Measurements from ENCODE around the gene MXRA7.

Gene MXRA7

DNA sequence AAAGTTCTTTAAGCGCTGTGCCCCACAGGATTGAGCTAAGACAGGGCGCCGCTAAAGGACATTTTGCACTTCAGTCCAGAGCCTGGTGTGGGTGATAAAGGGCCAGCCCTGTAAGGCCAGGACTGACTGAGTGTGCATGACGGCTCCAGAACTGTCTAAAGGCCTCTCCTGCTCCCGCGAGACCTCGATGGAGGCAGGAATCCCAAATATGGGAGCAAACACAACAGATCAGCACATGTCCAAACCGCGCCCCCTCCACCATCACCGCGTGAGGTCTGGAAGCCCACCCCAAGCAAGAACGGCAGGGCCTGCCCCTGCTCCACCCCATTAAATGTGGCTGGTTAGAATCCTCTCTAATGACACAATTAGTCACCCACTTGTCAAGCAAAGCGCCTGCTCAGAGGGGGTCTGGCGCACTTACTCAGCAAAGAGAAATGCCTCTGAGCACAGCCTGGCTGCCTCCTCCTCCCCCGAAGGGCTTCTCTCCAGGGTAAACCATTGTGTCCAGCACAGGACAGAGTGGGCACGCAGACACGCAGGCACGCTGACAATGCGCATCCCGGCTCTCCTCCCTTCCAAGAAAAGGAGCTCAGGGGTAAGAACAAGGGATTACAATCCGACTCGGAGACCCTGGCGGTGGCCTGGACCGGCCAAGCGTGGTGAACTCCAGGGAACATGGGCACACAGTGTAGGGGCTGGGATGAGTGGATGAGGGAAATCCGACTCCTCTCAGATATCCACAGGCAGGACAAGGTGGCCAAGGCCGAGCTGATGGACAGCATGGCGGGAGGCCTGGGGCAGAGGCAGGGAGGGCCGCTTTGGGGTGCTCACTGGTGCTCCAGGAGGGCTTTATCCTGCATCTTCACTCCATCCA is 1.5 kb downstream of the MXRA7 start:
- FAIRE-seq: no peak

DNA sequence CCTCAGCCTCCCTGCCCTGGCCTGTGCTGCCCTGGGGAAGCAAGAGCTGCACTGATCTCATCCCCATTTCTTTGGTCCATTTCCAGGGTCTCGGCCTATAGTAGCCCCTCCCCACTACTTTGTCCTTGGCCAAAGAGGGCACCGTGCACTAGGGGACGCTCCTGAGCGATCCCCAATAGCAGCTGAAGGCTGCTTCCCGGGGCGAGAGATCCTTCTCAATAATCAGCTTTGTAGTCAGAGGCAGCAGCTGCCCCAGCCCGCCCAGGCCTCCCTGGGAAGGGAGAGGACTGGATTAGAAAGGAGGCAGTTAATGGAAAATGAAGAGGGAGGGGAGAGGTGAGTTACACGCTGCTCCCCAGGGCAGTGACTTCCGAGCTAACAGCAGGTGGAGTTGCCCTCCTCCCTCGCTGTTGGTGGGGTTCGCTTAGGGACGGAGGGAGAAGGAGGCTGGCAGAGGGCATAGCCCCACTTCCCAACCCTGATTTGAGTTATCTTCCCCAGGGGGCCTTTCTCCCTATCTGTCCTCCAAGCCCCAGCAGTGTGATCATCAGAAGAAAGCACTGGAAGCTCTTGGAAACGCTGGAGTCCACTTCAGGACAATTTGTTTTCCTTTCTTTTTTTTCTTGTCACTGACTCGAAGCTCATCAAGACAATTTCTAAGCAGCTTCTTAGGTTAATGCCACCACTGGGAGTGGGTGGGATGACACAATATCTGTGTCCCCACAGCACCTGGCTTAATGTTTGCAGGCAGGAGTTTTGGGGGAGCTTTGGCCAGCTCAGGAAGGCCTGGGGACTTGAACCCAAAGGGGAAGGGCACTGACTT is 2.6 kb downstream of the MXRA7 start:
- DNase-seq (ENCODE audit: insufficient read length, low spot score) (no peak), FAIRE-seq (no peak)
- TF ChIP-seq POLR2AphosphoS5 (IDR thresholded peaks at IDR 0.05; ENCODE audit: low read depth, low read length): no peak

More for the DNA sequence above, 1.5 kb downstream of the MXRA7 start:
- DNase-seq (ENCODE audit: insufficient read length, low spot score): no peak
- TF ChIP-seq PAX5 (IDR thresholded peaks at IDR 0.05; ENCODE audit: insufficient read depth, low read length, severe bottlenecking) (no peak), TAF1 (IDR thresholded peaks at IDR 0.05; ENCODE audit: low read depth, low read length) (no peak), POU2F2 (IDR thresholded peaks at IDR 0.05; ENCODE audit: low read depth, low read length) (no peak), POLR2A (IDR thresholded peaks at IDR 0.05; ENCODE audit: low read depth, low read length) (no peak), SPI1 (IDR thresholded peaks at IDR 0.05; ENCODE audit: low read depth, low read length) (no peak), POLR2AphosphoS5 (IDR thresholded peaks at IDR 0.05; ENCODE audit: low read depth, low read length) (no peak)

DNA sequence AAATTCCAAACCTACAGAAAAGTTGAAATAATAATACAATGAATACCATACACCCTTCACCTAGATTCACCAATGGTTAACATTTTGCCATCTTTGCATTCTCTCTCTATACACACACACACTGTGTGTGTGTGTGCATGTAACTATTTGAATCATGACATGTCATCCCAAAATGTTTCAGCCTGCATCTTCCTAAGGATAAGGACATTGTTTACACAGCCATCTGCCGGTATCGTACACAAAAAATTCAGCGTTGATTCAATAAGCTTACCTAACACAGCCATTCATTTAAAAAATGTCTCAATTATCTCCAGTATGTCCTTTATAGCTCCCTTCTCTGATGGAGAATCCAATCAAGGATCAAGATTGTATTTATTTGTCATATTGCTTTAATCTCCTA is 3.9 kb downstream of the MXRA7 start:
- TF ChIP-seq SPI1 (IDR thresholded peaks at IDR 0.05; ENCODE audit: low read depth, low read length) (no peak), POU2F2 (IDR thresholded peaks at IDR 0.05; ENCODE audit: low read depth, low read length) (no peak), POLR2A (IDR thresholded peaks at IDR 0.05; ENCODE audit: low read depth, low read length) (no peak), POLR2AphosphoS5 (IDR thresholded peaks at IDR 0.05; ENCODE audit: low read depth, low read length) (no peak), PAX5 (IDR thresholded peaks at IDR 0.05; ENCODE audit: insufficient read depth, low read length, severe bottlenecking) (no peak), TAF1 (IDR thresholded peaks at IDR 0.05; ENCODE audit: low read depth, low read length) (no peak)
- DNase-seq (ENCODE audit: insufficient read length, low spot score): no peak
- FAIRE-seq: no peak

DNA sequence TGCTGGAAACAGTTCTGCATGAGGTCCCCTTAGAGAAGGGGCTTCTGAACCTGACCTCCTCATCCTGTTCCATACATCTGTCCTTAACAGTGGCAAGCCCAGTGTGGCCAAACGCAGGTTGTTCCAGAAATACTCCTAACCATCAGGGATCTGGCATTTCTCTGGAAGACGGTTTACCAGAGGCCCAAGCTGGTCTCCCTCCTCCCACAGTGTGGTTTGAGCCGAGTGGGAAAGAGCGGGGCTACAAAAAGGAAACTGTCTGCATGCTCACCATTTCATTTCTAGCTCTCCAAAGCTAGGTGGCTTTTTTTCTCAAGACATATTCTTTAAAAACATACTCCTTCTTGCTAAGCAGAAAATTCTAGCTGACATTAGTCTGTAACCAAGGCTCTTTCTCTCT is 6.0 kb downstream of the MXRA7 start:
- FAIRE-seq (no peak), DNase-seq (ENCODE audit: insufficient read length, low spot score) (no peak)
- TF ChIP-seq POLR2A (IDR thresholded peaks at IDR 0.05; ENCODE audit: low read depth, low read length) (no peak), PAX5 (IDR thresholded peaks at IDR 0.05; ENCODE audit: insufficient read depth, low read length, severe bottlenecking) (no peak), POLR2AphosphoS5 (IDR thresholded peaks at IDR 0.05; ENCODE audit: low read depth, low read length) (no peak), TAF1 (IDR thresholded peaks at IDR 0.05; ENCODE audit: low read depth, low read length) (no peak), POU2F2 (IDR thresholded peaks at IDR 0.05; ENCODE audit: low read depth, low read length) (no peak), SPI1 (IDR thresholded peaks at IDR 0.05; ENCODE audit: low read depth, low read length) (no peak)

DNA sequence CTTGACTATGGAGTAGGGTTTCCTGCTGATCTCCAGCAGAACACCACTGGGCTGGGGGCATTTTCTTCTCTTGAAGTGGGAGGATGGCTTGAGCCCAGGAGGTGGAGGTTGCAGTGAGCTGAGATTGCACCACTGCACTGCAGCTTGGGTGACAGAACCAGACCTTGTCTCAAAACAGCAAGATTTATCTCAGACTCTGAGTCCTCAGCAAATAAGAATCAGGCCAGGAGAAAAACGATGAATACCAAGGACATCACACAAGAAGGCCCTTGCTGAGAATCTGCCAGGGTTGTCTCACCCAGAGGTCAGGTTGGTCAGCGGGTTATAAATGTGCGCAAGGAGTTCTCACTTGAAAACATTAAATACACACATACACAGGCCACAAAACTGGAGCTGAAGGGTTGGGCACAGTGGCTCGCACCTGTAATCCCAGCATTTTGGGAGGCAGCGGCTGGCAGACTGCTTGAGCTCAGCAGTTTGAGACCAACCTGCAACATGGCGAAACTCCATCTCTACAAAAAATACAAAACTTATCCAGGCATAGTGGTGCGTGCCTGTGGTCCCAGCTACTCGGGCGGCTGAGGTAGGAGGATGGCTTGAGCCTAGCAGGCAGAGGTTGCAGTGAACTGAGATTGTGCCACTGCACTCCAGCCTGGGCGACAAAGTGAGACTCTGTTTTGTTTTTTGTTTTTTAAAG is 7.7 kb downstream of the MXRA7 start:
- DNase-seq (ENCODE audit: insufficient read length, low spot score) (no peak), FAIRE-seq (no peak)
- TF ChIP-seq POLR2A (IDR thresholded peaks at IDR 0.05; ENCODE audit: low read depth, low read length) (no peak), TAF1 (IDR thresholded peaks at IDR 0.05; ENCODE audit: low read depth, low read length) (no peak), SPI1 (IDR thresholded peaks at IDR 0.05; ENCODE audit: low read depth, low read length) (no peak), PAX5 (IDR thresholded peaks at IDR 0.05; ENCODE audit: insufficient read depth, low read length, severe bottlenecking) (no peak), POU2F2 (IDR thresholded peaks at IDR 0.05; ENCODE audit: low read depth, low read length) (no peak), POLR2AphosphoS5 (IDR thresholded peaks at IDR 0.05; ENCODE audit: low read depth, low read length) (no peak)

DNA sequence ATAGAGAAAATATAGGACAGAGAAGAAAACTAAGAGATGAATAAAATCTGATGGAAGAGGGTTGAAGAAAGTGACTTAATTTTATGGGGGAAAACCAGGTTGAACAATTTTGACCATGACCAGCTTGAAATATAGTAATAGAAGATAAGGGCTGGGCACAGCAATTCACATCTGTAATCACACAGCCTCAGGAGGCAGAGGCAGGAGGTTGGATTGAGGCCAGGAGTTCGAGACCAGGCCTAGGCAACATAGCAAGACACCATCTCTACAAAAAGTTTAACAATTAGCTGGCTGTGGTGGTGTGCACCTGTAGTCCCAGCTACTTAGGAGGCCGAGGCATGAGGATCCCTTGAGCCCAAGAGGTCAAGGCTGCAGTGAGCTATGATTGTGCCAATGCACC is 8.7 kb downstream of the MXRA7 start:
- FAIRE-seq: no peak

DNA sequence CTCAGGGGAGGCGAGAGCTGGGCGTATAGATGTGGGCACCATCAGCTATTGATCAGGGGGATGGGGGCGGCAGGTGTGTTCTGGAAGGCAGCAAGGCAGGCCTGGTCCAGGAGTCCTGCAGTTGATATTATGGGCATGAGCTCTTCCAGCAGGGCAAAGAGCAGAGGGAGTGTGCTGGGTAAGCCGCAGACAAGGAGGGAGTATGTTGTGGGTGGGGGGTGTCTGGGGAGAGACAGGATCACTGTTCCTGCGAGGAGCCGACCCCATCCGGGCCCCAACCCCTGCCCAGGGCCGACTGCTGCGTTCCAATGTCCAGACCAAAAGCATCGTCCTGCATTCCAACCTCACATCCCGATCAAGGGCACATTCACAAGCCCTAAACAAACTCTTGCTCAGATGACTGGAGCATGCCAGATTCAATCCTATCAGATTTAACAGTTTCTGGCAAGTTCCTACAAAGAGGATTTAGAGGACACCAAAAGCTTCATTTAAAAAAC is 9.2 kb downstream of the MXRA7 start:
- TF ChIP-seq SPI1 (IDR thresholded peaks at IDR 0.05; ENCODE audit: low read depth, low read length) (no peak), PAX5 (IDR thresholded peaks at IDR 0.05; ENCODE audit: insufficient read depth, low read length, severe bottlenecking) (no peak), TAF1 (IDR thresholded peaks at IDR 0.05; ENCODE audit: low read depth, low read length) (no peak), POLR2A (IDR thresholded peaks at IDR 0.05; ENCODE audit: low read depth, low read length) (no peak), POLR2AphosphoS5 (IDR thresholded peaks at IDR 0.05; ENCODE audit: low read depth, low read length) (no peak), POU2F2 (IDR thresholded peaks at IDR 0.05; ENCODE audit: low read depth, low read length) (no peak)
- no peak for DNase-seq (ENCODE audit: insufficient read length, low spot score)
- no peak for FAIRE-seq

More for the DNA sequence above, 8.7 kb downstream of the MXRA7 start:
- no peak for DNase-seq (ENCODE audit: insufficient read length, low spot score)
- TF ChIP-seq POU2F2 (IDR thresholded peaks at IDR 0.05; ENCODE audit: low read depth, low read length): no peak
- TF ChIP-seq TAF1 (IDR thresholded peaks at IDR 0.05; ENCODE audit: low read depth, low read length): no peak
- no peak for TF ChIP-seq SPI1 (IDR thresholded peaks at IDR 0.05; ENCODE audit: low read depth, low read length)
- TF ChIP-seq PAX5 (IDR thresholded peaks at IDR 0.05; ENCODE audit: insufficient read depth, low read length, severe bottlenecking): no peak
- no peak for TF ChIP-seq POLR2AphosphoS5 (IDR thresholded peaks at IDR 0.05; ENCODE audit: low read depth, low read length)
- TF ChIP-seq POLR2A (IDR thresholded peaks at IDR 0.05; ENCODE audit: low read depth, low read length): no peak

DNA sequence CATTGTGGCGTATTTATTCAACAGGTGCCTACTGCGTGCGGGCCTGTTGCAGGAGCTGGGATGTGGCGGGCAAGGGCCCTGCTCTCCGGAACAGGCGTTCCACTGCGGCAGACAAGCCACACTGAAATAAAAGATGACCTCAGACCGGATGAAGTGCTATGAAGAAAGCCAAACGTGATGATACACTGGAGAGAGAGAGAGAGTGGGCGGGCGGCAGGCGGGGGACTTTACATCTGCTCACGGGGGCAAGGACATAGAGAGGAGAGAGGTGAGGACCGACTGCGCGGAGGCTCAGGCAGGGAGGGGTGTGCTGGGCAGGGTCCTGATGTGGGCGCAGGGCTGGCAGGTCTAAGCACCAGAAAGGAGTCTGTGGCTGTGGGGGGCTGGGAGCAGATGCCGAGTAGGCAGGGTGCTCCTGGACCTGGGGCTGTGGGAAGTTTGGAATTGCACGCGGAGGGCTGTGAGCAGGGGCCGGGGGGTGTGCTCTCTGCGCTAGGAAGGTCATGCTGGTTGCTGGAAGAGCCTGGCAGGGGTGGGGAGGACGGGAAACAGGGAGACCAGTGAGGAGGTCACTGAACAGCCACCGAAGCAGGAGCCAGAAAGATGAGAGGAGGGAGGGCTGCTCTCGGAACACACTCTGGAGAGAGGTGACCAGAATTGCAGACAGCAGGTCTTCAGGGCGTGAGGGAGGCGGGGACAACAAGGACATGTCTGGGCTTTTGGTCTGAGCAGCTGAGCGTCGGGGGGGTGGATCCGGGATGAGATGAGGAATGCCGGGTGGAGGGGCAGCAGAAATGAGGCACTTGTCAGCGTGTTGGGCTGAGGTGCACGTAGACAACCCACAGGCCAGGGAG is 9.9 kb downstream of the MXRA7 start:
- TF ChIP-seq POLR2AphosphoS5 (IDR thresholded peaks at IDR 0.05; ENCODE audit: low read depth, low read length) (no peak), POU2F2 (IDR thresholded peaks at IDR 0.05; ENCODE audit: low read depth, low read length) (no peak), TAF1 (IDR thresholded peaks at IDR 0.05; ENCODE audit: low read depth, low read length) (no peak), POLR2A (IDR thresholded peaks at IDR 0.05; ENCODE audit: low read depth, low read length) (no peak), PAX5 (IDR thresholded peaks at IDR 0.05; ENCODE audit: insufficient read depth, low read length, severe bottlenecking) (no peak), SPI1 (IDR thresholded peaks at IDR 0.05; ENCODE audit: low read depth, low read length) (no peak)
- DNase-seq (ENCODE audit: insufficient read length, low spot score) (no peak), FAIRE-seq (no peak)

All from GM12891 (cell line).